HL-60 (cell line): ENCODE measurements around the gene TMCO2.

Experiments used
- GABPA ChIP-seq: IDR thresholded peaks from 2 replicates; pipeline ENCODE4 v1.6.1; 2012; ENCODE audit warnings: low read depth
- POLR2AphosphoS5 ChIP-seq: IDR thresholded peaks from 2 replicates; pipeline ENCODE4 v1.6.1; 2012; ENCODE audit warnings: low read depth
- TF ChIP-seq, protein P1 (sequence below): IDR thresholded peaks from one replicate; pipeline ENCODE4 v1.5.1; 2011; ENCODE audit warnings: low read length, control low read depth, inconsistent platforms; ENCODE audit not compliant: insufficient read depth
- TF ChIP-seq, protein P2 (sequence below): IDR thresholded peaks from 2 replicates; pipeline ENCODE4 v1.6.1; 2012; ENCODE audit warnings: low read depth; ENCODE audit not compliant: insufficient replicate concordance

DNA sequence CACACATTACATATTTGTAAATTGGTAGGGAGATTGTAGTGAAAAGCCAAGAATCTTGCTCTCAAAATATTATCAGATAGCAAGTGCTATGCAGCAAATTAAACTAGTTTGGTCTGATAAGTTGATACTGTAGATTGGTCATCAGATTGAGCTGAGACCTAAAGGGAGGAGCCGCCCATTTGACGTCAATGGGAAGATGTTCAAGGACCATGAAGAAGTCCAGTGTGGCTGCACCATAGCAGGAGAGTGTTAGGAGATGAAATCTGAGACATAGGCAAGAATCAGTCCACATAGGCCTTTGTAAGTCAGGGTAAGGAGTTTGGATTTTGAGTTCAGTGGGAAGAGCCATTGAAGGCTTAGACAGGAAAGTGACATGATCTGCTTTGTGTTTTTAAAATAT, 26.6 kb downstream of the TMCO2 start:
- TF ChIP-seq, protein P1, sequence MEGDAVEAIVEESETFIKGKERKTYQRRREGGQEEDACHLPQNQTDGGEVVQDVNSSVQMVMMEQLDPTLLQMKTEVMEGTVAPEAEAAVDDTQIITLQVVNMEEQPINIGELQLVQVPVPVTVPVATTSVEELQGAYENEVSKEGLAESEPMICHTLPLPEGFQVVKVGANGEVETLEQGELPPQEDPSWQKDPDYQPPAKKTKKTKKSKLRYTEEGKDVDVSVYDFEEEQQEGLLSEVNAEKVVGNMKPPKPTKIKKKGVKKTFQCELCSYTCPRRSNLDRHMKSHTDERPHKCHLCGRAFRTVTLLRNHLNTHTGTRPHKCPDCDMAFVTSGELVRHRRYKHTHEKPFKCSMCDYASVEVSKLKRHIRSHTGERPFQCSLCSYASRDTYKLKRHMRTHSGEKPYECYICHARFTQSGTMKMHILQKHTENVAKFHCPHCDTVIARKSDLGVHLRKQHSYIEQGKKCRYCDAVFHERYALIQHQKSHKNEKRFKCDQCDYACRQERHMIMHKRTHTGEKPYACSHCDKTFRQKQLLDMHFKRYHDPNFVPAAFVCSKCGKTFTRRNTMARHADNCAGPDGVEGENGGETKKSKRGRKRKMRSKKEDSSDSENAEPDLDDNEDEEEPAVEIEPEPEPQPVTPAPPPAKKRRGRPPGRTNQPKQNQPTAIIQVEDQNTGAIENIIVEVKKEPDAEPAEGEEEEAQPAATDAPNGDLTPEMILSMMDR, result no peak
- TF ChIP-seq, protein P2, sequence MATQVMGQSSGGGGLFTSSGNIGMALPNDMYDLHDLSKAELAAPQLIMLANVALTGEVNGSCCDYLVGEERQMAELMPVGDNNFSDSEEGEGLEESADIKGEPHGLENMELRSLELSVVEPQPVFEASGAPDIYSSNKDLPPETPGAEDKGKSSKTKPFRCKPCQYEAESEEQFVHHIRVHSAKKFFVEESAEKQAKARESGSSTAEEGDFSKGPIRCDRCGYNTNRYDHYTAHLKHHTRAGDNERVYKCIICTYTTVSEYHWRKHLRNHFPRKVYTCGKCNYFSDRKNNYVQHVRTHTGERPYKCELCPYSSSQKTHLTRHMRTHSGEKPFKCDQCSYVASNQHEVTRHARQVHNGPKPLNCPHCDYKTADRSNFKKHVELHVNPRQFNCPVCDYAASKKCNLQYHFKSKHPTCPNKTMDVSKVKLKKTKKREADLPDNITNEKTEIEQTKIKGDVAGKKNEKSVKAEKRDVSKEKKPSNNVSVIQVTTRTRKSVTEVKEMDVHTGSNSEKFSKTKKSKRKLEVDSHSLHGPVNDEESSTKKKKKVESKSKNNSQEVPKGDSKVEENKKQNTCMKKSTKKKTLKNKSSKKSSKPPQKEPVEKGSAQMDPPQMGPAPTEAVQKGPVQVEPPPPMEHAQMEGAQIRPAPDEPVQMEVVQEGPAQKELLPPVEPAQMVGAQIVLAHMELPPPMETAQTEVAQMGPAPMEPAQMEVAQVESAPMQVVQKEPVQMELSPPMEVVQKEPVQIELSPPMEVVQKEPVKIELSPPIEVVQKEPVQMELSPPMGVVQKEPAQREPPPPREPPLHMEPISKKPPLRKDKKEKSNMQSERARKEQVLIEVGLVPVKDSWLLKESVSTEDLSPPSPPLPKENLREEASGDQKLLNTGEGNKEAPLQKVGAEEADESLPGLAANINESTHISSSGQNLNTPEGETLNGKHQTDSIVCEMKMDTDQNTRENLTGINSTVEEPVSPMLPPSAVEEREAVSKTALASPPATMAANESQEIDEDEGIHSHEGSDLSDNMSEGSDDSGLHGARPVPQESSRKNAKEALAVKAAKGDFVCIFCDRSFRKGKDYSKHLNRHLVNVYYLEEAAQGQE, result no peak
- no peak for TF ChIP-seq POLR2AphosphoS5
- no peak for TF ChIP-seq GABPA
